CD8-positive, alpha-beta memory T cell (primary cell): ENCODE measurements around the gene UGGT2. TPM values are rescaled to one million over a fixed set of nuclear protein-coding genes. Genes with fewer than 3 reads are reported as not detected.

Source experiments
- CTCF ChIA-PET: fragments of 350-600 bp; sonication (Branson Sonifier 250); formaldehyde crosslinking; loops from one replicate; lab custom pipeline; 2021; ENCODE audit warnings: antibody characterized with exemption; lab: Charles Lee
- POLR2A ChIA-PET: fragments of 350-600 bp; sonication (Branson Sonifier 250); formaldehyde crosslinking; loops from one replicate; lab custom pipeline; 2021; ENCODE audit warnings: antibody characterized with exemption; lab: Charles Lee
- DNase-seq, 5 donors: peaks; one replicate each; pipeline versions ENCODE4 v3.0.0 to v3.0.0-alpha.2; 2020 to 2022; ENCODE audit warnings: mixed read lengths in 1 of 5
- H3K27ac ChIP-seq: one replicate; pipeline ENCODE4 v1.7.0; 2013; ENCODE audit warnings: low read depth, mild to moderate bottlenecking, low read length, moderate library complexity
- H3K27me3 ChIP-seq: 2 replicates; pipeline ENCODE4 v1.7.0; 2013; ENCODE audit warnings: low read length, mild to moderate bottlenecking; ENCODE audit not compliant: insufficient read depth, poor library complexity, severe bottlenecking
- H3K36me3 ChIP-seq: 2 replicates; pipeline ENCODE4 v1.7.0; 2013; ENCODE audit warnings: mild to moderate bottlenecking, low read length, moderate library complexity; ENCODE audit not compliant: insufficient read depth
- H3K4me1 ChIP-seq: 2 replicates; pipeline ENCODE4 v1.7.0; 2013; ENCODE audit warnings: mild to moderate bottlenecking, low read length, moderate library complexity; ENCODE audit not compliant: insufficient read depth
- H3K4me3 ChIP-seq: 2 replicates; pipeline ENCODE4 v1.7.0; 2013; ENCODE audit warnings: mild to moderate bottlenecking, low read length
- H3K9me3 ChIP-seq: 2 replicates; pipeline ENCODE4 v1.7.0; 2013; ENCODE audit warnings: mild to moderate bottlenecking, low read length
- H3K27ac Mint-ChIP-seq, 8 donors: one replicate each; pipeline ENCODE4 v1.8.0; 2020 to 2021; ENCODE audit warnings: mixed read lengths in 8 of 8, mild to moderate bottlenecking in 6 of 8, inconsistent platforms in 3 of 8, moderate library complexity in 3 of 8
- H3K27me3 Mint-ChIP-seq, 2 donors: one replicate each; pipeline ENCODE4 v1.8.0; 2020 to 2021; ENCODE audit warnings: mixed read lengths in 2 of 2, mild to moderate bottlenecking in 1 of 2, moderate library complexity in 1 of 2
- H3K36me3 Mint-ChIP-seq, 3 donors: one replicate each; pipeline ENCODE4 v1.8.0; 2020 to 2021; ENCODE audit warnings: mixed read lengths in 3 of 3, inconsistent platforms in 1 of 3, mild to moderate bottlenecking in 1 of 3
- H3K4me1 Mint-ChIP-seq, 3 donors: one replicate each; pipeline ENCODE4 v1.8.0; 2020 to 2021; ENCODE audit warnings: mixed read lengths in 3 of 3, inconsistent platforms in 1 of 3, mild to moderate bottlenecking in 1 of 3
- H3K4me3 Mint-ChIP-seq, 7 donors: one replicate each; pipeline ENCODE4 v1.8.0; 2020 to 2021; ENCODE audit warnings: mixed read lengths in 7 of 7, mild to moderate bottlenecking in 6 of 7, moderate library complexity in 4 of 7, inconsistent platforms in 2 of 7
- H3K9me3 Mint-ChIP-seq, 5 donors: one replicate each; pipeline ENCODE4 v1.8.0; 2020 to 2022; ENCODE audit warnings: mixed read lengths in 5 of 5, mild to moderate bottlenecking in 3 of 5, moderate library complexity in 2 of 5, inconsistent platforms in 1 of 5
- polyA plus RNA-seq: library from polyadenylated mRNA; unstranded; fragments of 300-500 nt; fragmentation: Illumina TruSeq; gene quantifications from one replicate; pipeline ENCODE4 v1.2.3, GENCODE V29; 2021
- total RNA-seq, 2 experiments: library from RNA; stranded (reverse); gene quantifications; one replicate each; pipeline ENCODE4 v1.2.3, GENCODE V29; 2021

Gene UGGT2
- total RNA-seq, result under 1 TPM; 0.13 to 0.20 TPM
- polyA plus RNA-seq, result not detected

- Mint-ChIP-seq H3K27me3 (peaks cover 21 to 41% of the 10 kb centered on the region in 2 donors), H3K36me3 (no peaks in the 10 kb centered on the region), H3K4me1 (peaks cover 0 to 10% (median 4%) of the 10 kb centered on the region in 3 donors), H3K9me3 (peaks cover 3 to 28% (median 15%) of the 10 kb centered on the region in 5 donors), H3K27ac (no peak within 1 kb of the TSS), H3K4me3 (peak within 1 kb of the TSS in 3 of 7 donors; percentile 29 to 57 (median 50))
- no peak within 1 kb of the TSS for H3K4me3 ChIP-seq
- no peaks in the 10 kb centered on the region for H3K36me3 ChIP-seq
- ChIA-PET CTCF (no interaction called here), POLR2A (no interaction called here)
- H3K27me3 ChIP-seq, result peaks cover 7% of the 10 kb centered on the region
- H3K9me3 ChIP-seq, result no peaks in the 10 kb centered on the region
- no peaks in the 10 kb centered on the region for H3K4me1 ChIP-seq
- no peak for DNase-seq
- no peak within 1 kb of the TSS for H3K27ac ChIP-seq
Measured at GRCh38 chr13:96053003-96053703, at the start of gene UGGT2. UGGT2 (minus strand) TSS chr13:96053401; CDS start chr13:96053312, 89 bp downstream.

DNA sequence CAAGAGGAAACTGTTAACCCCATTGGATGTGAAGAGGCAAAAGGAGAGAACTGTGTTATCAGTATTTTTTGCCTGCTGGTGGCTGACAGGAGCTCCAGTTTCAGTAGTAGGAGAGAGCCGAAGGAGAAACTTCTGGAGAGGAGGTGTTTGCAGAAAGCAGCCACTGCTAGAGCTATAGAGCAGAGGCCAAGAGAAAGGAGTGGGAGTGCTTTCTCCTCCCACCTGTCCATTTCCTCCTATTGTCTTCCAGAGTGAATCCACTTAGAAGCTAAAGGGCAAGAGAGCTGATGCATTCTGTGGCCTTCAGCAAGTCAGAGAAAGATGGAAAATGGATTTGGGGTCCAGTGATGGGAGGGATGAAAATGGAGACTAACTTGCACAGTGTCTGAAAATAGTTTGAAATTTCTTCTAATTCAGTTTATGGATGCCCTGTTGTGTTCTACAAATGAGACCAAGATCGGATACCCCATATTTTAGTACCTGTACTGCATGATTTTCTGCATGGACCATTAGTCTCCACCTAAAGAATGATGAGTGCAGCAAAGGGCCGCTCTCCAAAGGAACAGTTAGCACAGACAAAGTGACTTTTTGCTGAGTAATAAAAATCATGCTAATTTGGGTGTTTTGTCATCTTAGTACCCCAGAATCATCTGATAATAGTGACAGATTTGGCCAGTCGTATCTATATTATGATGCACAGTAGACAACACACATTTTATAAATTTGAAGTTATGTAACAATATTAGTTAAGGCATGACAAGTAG is 47.4 kb upstream of the UGGT2 start:
- no peak for DNase-seq
- Histone ChIP-seq H3K27me3 (no peaks in the 10 kb centered on the region), H3K4me1 (no peaks in the 10 kb centered on the region), H3K9me3 (no peaks in the 10 kb centered on the region), H3K4me3 (no peak overlapping the region), H3K36me3 (no peaks in the 10 kb centered on the region), H3K27ac (no peak overlapping the region)
- H3K36me3 Mint-ChIP-seq, result no peaks in the 10 kb centered on the region
- H3K4me3 Mint-ChIP-seq, result no peak overlapping the region
- CTCF ChIA-PET, result no interaction called here
- H3K27ac Mint-ChIP-seq, result no peak overlapping the region
- no peaks in the 10 kb centered on the region for H3K4me1 Mint-ChIP-seq
- H3K27me3 Mint-ChIP-seq, result no peaks in the 10 kb centered on the region
- POLR2A ChIA-PET, result no interaction called here
- peaks cover 0 to 5% (median 2%) of the 10 kb centered on the region in 5 donors for H3K9me3 Mint-ChIP-seq

DNA sequence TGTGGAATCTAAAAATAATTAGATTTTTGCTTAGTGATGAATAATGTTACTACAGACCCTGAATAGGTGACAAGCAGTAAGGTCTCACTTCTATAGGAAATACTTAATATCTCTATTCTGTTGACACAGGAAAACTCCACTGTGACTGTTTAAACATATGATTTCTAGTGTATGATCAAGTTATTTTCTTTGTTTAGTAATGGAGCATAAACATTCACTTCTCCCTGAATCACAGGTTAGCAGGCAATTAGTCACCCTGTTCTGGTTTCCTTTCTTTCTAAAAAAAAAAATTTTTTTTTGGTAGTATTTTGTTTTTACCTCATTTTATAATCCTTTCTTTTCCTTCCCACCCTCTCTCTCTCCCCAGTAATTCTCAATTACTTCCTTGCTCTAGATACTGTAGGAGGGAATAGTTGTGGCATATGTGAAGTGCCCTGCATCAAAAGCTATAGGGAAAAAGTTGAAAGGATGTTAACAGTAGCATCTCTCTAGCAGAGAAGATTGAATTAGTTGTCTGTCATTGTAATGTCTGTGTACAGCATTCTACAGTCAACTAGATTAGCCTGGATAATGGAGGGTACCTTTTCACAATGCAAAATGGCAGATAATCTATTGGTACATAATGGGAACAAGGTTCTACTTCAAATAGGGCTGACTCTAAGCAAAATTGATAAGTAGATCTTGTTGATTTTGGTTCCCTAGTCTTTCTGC is 40.2 kb upstream of the UGGT2 start:
- POLR2A ChIA-PET, result no interaction called here
- H3K4me3 Mint-ChIP-seq, result no peak overlapping the region
- no peaks in the 10 kb centered on the region for H3K36me3 Mint-ChIP-seq
- H3K27ac Mint-ChIP-seq, result no peak overlapping the region
- no peak overlapping the region for H3K27ac ChIP-seq
- no peak for DNase-seq
- H3K27me3 Mint-ChIP-seq, result peaks cover 26 to 39% of the 10 kb centered on the region in 2 donors
- no peaks in the 10 kb centered on the region for H3K4me1 ChIP-seq
- H3K9me3 Mint-ChIP-seq, result peaks cover 0 to 8% (median 0%) of the 10 kb centered on the region in 5 donors
- CTCF ChIA-PET, result no interaction called here
- no peaks in the 10 kb centered on the region for H3K9me3 ChIP-seq
- H3K36me3 ChIP-seq, result no peaks in the 10 kb centered on the region
- peaks cover 0 to 11% (median 3%) of the 10 kb centered on the region in 3 donors for H3K4me1 Mint-ChIP-seq
- H3K4me3 ChIP-seq, result no peak overlapping the region
- H3K27me3 ChIP-seq, result no peaks in the 10 kb centered on the region

- DNase-seq, result no peak
- ChIA-PET CTCF (no interaction called here), POLR2A (no interaction called here)
- Mint-ChIP-seq H3K27ac (no peak overlapping the region), H3K4me1 (peaks cover 0 to 11% (median 3%) of the 10 kb centered on the region in 3 donors), H3K9me3 (peaks cover 0 to 11% (median 0%) of the 10 kb centered on the region in 5 donors), H3K27me3 (peaks cover 30 to 53% of the 10 kb centered on the region in 2 donors), H3K36me3 (no peaks in the 10 kb centered on the region), H3K4me3 (peak overlapping the region in 1 of 7 donors; percentile 29)
- no peaks in the 10 kb centered on the region for H3K4me1 ChIP-seq
- H3K27ac ChIP-seq, result no peak overlapping the region
- no peaks in the 10 kb centered on the region for H3K9me3 ChIP-seq
- no peaks in the 10 kb centered on the region for H3K36me3 ChIP-seq
- no peak overlapping the region for H3K4me3 ChIP-seq
- H3K27me3 ChIP-seq, result no peaks in the 10 kb centered on the region
Measured at GRCh38 chr13:96091164-96092117, 38.2 kb upstream of the UGGT2 start.

DNA sequence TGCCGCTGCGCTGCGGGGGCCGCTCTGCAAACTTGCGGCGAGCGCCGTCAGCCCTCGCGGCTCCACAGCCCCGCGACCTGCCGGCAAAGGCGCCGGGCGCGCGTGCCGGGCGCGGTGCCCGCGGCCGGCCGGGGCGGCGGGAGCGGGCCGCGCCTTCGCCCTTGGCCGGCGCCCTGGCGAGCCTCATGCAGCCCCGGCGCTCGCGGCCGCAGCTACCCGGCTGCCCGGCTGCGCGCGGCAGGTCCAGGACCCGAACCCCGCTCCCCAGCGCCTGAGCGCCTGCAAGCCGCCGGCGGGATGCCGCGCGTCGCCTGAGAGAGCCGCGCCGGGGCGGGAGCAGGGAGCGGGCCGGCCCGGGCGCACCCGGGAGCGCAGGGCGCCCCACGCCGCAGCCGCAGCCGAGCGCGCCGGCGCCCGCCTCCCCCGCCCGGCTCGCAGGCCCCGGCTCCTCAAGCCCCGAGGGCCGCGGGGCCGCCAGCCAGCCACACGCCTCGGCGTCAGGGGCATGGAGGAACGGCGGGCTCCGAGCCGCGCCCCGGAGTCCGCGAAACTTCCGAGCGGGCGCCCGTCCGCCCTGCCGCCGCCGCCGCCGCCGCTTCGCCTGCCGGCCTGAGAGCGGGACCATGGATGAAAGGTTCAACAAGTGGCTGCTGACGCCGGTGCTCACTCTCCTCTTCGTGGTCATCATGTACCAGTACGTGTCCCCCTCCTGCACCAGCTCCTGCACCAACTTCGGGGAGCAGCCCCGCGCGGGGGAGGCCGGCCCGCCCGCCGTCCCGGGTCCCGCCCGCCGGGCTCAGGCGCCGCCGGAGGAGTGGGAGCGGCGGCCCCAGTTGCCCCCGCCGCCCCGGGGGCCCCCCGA is 37.3 kb upstream of the UGGT2 start:
- peaks cover 30 to 55% of the 10 kb centered on the region in 2 donors for H3K27me3 Mint-ChIP-seq
- CTCF ChIA-PET, result no interaction called here
- H3K36me3 ChIP-seq, result no peaks in the 10 kb centered on the region
- no peak overlapping the region for H3K4me3 Mint-ChIP-seq
- H3K27me3 ChIP-seq, result no peaks in the 10 kb centered on the region
- H3K4me1 Mint-ChIP-seq, result peaks cover 0 to 11% (median 3%) of the 10 kb centered on the region in 3 donors
- no peaks in the 10 kb centered on the region for H3K36me3 Mint-ChIP-seq
- H3K27ac Mint-ChIP-seq, result no peak overlapping the region
- no peaks in the 10 kb centered on the region for H3K9me3 ChIP-seq
- peaks cover 0 to 11% (median 2%) of the 10 kb centered on the region in 5 donors for H3K9me3 Mint-ChIP-seq
- POLR2A ChIA-PET, result no interaction called here
- no peak overlapping the region for H3K27ac ChIP-seq
- no peak for DNase-seq
- H3K4me1 ChIP-seq, result no peaks in the 10 kb centered on the region
- H3K4me3 ChIP-seq, result no peak overlapping the region

- ChIA-PET CTCF (no interaction called here), POLR2A (no interaction called here)
- Histone ChIP-seq H3K27me3 (no peaks in the 10 kb centered on the region), H3K4me1 (no peaks in the 10 kb centered on the region), H3K36me3 (no peaks in the 10 kb centered on the region), H3K27ac (no peak within 1 kb of the TSS), H3K9me3 (no peaks in the 10 kb centered on the region), H3K4me3 (no peak within 1 kb of the TSS)
- Mint-ChIP-seq H3K27ac (peak within 1 kb of the TSS in 1 of 8 donors; percentile 35), H3K4me1 (peaks cover 0 to 11% (median 3%) of the 10 kb centered on the region in 3 donors), H3K36me3 (peaks cover 0 to 1% (median 0%) of the 10 kb centered on the region in 3 donors), H3K9me3 (peaks cover 0 to 11% (median 3%) of the 10 kb centered on the region in 5 donors), H3K27me3 (peaks cover 30 to 55% of the 10 kb centered on the region in 2 donors), H3K4me3 (peak within 1 kb of the TSS in 2 of 7 donors; percentile 8 to 37)
- DNase-seq, result no peak
Measured at GRCh38 chr13:96089749-96090239, 36.6 kb upstream of the UGGT2 start, which contains the start of gene HS6ST3. HS6ST3 (plus strand) TSS chr13:96090107.
